ENCODE data around the gene TNXB.
"Not testable (repeated sequence)": the region's sequence is repeated elsewhere in the genome, so short reads cannot be mapped to it uniquely, and the experiment has no call there.

The TNXB gene

DNA sequence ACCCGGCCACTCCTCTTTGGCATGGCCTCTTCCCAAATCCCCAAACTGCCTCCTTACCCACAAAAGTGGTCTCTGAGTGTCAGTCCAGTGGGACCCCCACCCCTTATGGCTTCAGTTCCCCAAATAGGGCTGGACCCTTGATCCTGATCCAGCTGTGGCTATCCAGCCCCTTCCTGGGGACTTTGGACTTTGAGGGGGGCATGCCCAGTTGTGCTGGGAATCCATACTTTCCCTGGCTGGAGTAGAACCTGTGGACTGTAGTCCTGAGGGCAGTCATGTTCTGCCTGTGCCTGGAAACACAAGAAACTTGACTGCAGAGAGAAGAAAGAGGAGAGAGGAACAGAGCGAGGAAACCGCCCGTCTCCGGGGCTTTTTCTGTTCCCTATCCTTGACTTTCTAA is 72.0 kb downstream of the TNXB start:
- DNase-seq = not testable (repeated sequence)

DNA sequence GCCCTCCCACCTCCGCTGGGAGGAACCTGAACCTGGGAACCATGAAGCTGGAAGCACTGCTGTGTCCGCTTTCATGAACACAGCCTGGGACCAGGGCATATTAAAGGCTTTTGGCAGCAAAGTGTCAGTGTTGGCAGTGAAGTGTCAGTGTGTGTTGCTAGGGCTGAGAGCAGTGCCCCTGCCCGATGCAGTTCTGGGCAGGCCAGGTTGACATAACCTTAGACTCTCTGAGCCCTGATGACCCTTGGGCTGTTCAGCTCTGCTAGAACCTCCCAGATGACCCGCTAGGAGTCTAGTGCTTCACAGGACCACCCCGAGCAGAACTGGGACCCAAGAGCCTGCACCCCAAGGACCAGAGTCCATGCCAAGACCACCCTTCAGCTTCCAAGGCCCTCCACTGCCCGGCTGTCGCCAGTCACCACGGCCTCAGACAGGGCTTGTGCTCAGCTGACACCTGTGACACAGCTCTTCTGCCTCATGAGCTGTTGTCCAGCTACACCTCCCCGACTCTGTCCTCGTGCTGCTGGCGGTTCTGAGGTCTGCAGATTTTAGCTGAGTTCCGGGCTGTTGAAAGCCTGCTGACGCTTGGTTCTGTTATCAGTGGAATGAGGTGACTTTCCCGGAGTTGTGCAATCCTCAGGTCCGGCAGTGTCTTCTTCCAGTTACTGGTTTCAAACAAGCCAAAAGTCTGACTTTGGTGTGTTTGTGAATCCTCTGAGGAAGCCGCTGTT is 73.7 kb downstream of the TNXB start:
- DNase-seq = not testable (repeated sequence)

DNA sequence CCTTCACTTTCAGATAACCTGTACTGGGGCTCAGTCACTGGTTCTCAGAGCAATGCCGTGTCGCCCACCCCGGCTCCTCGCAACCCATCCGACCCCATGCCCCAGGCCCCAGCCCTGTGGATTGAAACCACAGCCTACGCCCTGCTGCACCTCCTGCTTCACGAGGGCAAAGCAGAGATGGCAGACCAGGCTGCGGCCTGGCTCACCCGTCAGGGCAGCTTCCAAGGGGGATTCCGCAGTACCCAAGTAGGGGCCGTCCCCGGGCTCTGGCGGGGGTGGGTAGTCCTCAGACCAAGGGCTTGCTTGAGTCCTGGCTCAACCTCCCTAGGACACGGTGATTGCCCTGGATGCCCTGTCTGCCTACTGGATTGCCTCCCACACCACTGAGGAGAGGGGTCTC is 79.6 kb downstream of the TNXB start:
- DNase-seq = not testable (repeated sequence)

DNA sequence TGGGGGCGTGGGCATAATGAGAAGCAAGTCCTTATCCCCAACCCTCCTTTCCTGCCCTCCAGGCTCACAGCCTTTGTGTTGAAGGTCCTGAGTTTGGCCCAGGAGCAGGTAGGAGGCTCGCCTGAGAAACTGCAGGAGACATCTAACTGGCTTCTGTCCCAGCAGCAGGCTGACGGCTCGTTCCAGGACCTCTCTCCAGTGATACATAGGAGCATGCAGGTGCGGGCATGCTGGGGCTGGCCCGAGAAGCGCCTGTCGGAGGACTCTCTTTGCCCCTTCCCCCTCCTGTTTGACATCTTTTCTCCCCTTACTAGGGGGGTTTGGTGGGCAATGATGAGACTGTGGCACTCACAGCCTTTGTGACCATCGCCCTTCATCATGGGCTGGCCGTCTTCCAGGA is 80.5 kb downstream of the TNXB start:
- DNase-seq = not testable (repeated sequence)

DNA sequence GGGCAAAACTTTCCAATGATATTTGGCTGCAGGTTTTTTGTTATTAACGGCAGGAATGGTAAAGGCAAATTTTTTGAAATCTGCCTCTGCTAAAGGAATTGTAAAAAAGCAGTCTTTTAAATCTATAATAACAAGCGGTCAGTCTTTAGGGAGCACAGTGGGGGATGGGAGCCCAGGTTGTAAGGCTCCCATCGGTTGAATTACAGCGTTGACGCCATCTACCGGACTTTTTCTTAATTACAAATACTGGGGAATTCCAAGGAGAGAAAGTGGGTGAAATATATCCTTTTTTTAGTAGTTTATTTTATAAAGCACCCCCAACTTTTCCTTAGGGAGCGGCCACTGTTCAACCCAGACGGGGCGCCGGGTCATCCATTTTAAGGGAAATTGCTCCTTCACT is 87.0 kb downstream of the TNXB start:
- not testable (repeated sequence) for DNase-seq

DNA sequence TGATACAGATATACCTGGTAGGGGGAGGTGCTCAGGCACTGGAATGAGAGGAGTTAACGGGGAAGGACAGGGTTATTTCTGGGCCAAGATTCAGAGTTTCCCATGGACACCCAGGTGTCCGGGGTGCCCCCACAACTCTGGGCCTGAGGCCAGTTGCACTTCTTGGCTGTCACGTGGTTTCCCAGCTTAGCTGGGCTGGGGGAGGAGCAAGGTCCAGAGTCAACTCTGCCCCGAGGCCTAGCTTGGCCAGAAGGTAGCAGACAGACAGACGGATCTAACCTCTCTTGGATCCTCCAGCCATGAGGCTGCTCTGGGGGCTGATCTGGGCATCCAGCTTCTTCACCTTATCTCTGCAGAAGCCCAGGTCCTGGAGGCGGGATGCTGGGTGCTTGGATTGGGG is 94.6 kb downstream of the TNXB start, which contains the start of gene C4B:
C4B (plus strand) TSS at position 249 of the 400 bp plus-strand sequence; CDS start at position 300, 51 bp downstream.
- DNase-seq = not testable (repeated sequence)

DNA sequence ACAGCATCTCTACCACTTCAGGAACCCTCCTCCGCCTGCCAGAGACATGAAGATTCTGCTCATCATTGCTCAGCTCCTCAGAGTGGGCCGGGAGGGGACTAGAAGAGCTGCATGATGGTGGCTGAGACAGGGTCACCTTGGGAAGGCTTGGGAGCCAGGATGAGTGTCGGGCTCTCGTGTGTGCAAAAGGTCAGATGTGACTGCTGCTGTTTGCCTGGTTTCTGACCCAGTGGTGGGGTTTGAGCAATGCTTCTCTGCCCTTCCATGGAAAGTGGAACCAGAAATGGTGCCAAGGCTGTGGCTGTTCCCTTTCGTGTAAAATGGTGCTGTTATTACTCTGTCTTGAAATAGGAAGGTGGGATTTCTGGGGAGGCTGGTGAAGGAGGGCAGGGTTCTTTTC is 95.4 kb downstream of the TNXB start:
- DNase-seq = not testable (repeated sequence)

DNA sequence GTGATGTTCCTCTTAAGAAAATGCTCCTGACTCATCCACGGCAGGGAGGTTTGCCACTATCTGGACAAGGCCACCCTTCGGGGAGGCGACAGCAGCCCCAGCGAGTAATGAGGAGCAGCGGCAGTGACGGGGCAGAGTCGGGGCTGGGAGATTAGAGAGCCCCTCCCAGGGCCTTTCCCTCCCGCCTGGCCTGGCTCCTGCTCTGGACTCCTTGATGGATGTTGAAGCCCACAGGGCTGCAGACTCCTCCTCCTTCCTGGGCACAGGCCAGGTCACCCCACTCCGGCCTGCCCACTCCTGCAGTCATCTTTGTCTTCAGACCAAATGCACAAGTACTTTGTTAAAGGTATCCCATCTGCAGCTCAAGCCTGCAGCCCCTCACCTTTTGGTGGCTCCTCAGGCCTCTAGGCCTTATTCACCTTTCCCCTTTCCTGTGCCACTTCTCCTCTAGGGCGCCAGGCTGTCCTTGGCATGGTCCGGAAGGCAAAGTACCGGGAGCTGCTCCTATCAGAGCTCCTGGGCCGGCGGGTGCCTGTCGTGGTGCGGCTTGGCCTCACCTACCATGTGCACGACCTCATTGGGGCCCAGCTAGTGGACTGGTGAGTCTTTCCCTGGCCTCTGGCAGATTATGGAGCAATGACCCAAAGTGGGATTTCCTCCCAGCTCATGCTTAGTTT is 96.1 kb downstream of the TNXB start:
- not testable (repeated sequence) for DNase-seq

DNA sequence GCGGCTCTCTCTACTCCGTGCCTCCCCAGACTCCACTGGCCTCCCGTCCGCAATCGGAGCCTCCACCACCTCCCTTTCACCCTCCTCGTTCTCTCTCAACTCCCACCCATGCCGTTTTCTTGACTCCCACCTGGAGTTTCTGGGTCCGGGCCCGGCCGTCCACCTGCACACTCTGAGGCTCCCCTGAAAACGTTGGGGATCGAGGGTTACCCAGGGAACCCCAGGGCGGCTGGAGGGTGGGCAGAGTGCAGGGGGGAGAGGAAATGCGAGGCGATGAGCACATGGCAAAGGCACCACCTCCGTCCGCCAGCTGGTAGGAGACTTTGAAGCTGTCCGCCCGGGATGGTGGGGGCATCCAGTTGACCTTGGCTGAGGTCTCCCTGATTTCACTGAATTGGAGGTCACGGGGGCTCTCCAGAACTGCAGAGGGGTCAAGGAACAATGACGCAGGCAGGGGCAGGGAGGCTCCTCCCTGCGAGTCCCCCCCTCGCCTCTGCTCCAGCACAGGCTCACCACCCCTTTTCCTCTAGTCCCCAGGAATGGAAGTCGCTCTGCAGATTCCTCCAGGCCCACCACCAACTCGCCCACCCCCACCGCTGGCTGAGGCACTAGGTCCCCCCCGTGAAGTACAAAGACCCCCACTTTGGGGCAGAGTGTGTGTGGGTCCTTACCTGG is 98.1 kb downstream of the TNXB start:
- DNase-seq = not testable (repeated sequence)

DNA sequence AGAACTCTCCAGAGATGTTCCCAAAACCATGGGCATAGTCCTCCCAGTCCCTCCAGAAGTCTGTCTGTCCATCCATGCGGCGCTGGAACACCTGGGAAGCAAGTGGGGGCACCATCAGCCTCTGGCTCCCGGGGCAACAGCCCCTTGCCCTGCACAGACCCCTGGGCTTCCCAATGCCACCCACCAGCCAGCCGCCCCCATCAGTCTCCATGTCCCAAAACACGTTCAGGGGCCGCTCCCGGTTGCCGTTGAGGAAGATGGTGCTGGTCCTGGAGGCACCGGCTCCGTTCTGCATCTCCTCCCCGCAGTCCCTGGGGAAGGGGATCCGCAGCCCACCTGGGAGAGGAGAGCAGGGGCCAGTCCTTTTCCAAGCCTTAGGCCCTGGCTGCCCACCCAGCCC is 99.6 kb downstream of the TNXB start:
- not testable (repeated sequence) for DNase-seq

DNA sequence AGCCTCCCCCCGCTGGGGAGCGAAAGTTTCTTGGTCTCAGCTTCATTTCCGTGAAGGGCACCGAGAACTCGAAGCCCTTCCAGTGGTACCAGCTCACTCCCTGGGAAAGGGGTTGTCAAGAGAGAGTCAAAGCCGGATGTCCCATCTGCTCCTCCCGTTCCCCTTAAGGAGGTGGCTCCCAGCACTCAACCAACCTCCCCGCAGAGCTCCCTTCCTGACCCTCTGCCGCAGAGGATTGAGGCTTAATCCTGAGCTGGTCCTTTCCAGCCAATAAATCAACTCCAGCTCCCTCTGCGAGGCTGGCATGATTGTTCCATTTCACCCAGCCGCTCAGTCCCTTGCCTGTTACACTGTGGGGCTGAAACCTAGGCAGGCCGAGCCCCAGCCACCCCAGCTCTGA is 100.5 kb downstream of the TNXB start:
- DNase-seq = not testable (repeated sequence)

DNA sequence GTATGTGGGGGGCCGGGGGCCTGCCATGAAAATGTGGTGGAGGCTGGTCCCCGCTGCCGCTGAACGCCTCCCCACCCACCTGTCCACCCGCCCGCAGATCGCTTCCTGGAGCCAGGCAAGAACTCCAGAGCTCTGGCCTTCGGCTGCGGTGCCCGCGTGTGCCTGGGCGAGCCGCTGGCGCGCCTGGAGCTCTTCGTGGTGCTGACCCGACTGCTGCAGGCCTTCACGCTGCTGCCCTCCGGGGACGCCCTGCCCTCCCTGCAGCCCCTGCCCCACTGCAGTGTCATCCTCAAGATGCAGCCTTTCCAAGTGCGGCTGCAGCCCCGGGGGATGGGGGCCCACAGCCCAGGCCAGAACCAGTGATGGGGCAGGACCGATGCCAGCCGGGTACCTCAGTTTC is 101.1 kb downstream of the TNXB start:
- DNase-seq = not testable (repeated sequence)

DNA sequence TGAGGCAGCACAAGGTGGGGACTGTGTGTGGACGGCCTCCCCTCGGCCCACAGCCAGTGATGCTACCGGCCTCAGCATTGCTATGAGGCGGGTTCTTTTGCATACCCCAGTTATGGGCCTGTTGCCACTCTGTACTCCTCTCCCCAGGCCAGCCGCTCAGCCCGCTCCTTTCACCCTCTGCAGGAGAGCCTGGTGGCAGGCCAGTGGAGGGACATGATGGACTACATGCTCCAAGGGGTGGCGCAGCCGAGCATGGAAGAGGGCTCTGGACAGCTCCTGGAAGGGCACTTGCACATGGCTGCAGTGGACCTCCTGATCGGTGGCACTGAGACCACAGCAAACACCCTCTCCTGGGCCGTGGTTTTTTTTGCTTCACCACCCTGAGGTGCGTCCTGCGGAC is 102.1 kb downstream of the TNXB start:
- DNase-seq = not testable (repeated sequence)

DNA sequence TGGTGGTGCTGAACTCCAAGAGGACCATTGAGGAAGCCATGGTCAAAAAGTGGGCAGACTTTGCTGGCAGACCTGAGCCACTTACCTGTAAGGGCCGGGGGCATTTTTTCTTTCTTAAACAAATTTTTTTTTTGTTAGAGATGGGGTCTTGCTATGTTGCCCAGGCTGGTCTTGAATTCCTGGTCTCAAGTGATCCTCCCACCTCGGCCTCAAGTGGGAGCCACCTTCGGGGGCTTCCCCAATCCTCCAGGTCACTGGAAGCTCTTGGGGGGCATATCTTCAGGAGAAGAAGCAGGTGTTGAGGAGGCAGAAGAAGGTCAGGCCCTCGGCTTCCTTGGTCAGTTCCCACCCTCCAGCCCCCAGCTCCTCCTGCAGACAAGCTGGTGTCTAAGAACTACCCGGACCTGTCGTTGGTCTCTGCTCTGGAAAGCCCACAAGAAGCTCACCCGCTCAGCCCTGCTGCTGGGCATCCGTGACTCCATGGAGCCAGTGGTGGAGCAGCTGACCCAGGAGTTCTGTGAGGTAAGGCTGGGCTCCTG is 103.1 kb downstream of the TNXB start:
- not testable (repeated sequence) for DNase-seq

DNA sequence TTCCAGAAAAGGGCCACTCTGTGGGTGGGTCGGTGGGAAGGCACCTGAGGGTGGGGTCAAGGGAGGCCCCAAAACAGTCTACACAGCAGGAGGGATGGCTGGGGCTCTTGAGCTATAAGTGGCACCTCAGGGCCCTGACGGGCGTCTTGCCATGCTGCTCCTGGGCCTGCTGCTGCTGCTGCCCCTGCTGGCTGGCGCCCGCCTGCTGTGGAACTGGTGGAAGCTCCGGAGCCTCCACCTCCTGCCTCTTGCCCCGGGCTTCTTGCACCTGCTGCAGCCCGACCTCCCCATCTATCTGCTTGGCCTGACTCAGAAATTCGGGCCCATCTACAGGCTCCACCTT is 103.6 kb downstream of the TNXB start:
- not testable (repeated sequence) for DNase-seq

DNA sequence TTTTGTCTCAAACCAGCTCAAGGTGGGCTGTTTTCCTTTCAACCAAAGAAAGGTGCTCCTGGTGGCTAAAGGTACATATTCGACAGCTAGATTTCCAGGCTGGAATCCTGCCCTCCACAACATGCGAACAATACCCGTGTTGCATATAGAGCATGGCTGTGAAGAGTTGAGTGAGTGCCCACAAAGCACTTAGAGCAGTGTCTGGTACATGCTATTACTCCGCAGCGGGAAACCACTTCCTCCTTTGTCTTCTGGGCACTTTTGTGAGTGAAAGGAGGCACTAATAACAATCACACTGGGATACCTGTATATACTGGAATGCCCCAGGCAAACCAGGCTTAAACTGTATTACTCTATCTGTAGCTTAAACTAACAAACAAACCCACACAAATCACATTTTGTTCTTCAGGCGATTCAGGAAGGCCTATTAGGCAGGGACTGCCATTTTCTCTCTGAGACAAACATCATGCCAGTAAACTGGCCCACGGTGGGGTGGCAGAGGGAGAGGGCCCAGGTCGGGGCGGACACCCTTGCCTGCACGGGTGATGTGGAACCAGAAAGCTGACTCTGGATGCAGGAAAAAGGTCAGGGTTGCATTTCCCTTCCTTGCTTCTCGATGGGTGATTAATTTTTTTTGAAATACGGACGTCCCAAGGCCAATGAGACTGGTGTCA is 104.1 kb downstream of the TNXB start:
- DNase-seq = not testable (repeated sequence)

DNA sequence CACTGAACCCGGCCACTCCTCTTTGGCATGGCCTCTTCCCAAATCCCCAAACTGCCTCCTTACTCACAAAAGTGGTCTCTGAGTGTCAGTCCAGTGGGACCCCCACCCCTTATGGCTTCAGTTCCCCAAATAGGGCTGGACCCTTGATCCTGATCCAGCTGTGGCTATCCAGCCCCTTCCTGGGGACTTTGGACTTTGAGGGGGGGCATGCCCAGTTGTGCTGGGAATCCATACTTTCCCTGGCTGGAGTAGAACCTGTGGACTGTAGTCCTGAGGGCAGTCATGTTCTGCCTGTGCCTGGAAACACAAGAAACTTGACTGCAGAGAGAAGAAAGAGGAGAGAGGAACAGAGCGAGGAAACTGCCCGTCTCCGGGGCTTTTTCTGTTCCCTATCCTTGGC is 104.7 kb downstream of the TNXB start:
- not testable (repeated sequence) for DNase-seq

DNA sequence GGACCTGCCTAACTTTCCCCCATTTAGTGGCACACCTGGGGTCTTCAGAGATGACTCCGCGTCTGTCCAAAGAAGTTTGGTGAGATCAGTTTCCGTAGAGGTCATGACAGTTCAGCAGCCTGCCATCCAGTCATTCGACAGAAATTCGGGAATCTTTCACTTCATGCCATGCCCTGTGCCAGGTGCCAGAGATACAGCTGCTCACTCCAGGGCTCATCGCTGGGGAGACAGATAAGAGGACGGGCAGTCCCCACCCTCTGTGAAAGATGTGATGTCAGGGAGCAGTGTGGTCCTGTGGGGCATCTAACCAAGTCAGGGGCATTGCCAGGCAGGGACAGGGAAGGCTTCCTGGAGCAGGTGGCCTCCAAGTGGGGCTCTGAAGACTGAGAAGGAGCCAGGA is 105.8 kb downstream of the TNXB start:
- DNase-seq = not testable (repeated sequence)

DNA sequence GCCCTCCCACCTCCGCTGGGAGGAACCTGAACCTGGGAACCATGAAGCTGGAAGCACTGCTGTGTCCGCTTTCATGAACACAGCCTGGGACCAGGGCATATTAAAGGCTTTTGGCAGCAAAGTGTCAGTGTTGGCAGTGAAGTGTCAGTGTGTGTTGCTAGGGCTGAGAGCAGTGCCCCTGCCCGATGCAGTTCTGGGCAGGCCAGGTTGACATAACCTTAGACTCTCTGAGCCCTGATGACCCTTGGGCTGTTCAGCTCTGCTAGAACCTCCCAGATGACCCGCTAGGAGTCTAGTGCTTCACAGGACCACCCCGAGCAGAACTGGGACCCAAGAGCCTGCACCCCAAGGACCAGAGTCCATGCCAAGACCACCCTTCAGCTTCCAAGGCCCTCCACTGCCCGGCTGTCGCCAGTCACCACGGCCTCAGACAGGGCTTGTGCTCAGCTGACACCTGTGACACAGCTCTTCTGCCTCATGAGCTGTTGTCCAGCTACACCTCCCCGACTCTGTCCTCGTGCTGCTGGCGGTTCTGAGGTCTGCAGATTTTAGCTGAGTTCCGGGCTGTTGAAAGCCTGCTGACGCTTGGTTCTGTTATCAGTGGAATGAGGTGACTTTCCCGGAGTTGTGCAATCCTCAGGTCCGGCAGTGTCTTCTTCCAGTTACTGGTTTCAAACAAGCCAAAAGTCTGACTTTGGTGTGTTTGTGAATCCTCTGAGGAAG is 106.4 kb downstream of the TNXB start:
- DNase-seq = not testable (repeated sequence)

DNA sequence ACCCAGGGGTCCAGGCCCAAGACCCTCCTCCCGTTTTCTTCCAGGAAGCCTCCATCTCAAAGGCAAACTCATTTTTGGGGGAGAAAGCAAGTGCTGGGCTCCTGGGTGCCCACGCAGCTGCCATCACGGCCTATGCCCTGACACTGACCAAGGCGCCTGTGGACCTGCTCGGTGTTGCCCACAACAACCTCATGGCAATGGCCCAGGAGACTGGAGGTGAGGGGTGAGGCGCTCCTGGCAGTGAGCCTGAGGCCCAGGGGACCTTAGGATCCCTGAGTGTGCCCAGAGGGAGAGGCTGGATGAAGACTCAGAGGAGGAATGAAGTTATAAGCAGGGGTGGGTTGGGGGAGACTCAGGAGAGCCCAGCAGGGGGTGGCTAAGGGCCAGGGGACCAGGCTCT is 112.8 kb downstream of the TNXB start:
- DNase-seq = not testable (repeated sequence)

DNA sequence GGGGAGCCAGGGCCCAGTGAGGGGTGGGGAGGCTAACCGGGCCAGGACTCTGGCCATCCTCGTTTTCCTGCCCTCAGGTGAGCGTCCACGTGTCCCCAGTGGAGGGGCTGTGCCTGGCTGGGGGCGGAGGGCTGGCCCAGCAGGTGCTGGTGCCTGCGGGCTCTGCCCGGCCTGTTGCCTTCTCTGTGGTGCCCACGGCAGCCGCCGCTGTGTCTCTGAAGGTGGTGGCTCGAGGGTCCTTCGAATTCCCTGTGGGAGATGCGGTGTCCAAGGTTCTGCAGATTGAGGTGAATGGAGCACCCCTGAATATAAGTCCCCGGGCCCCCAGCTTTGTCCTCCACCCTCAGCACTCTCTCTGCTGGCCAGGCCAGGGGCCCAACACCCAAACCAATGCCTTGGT is 114.7 kb downstream of the TNXB start:
- DNase-seq = not testable (repeated sequence)

Measured in DMS53 (cell line).